Hepatocyte (in vitro differentiated cells): ENCODE measurements around the gene TCF4. TPM values are rescaled to one million over a fixed set of nuclear protein-coding genes. Genes with fewer than 3 reads are reported as not detected.

Source experiments
- DNase-seq: peaks from one replicate; pipeline ENCODE4 v3.0.0-alpha.2; 2016; ENCODE audit warnings: low spot score
- H2AFZ ChIP-seq: fragments of 200-600 bp; sonication (generic); 2 replicates; pipeline ENCODE4 v1.6.0; 2016; ENCODE audit warnings: antibody characterized with exemption, mild to moderate bottlenecking
- H3K27ac ChIP-seq: fragments of 200-600 bp; sonication (generic); 2 replicates; pipeline ENCODE4 v1.5.1; 2016; ENCODE audit warnings: mild to moderate bottlenecking
- H3K27me3 ChIP-seq: fragments of 200-600 bp; sonication (generic); 2 replicates; pipeline ENCODE4 v1.6.1; 2016
- H3K36me3 ChIP-seq: fragments of 200-600 bp; sonication (generic); replicated peaks from 2 replicates; pipeline ENCODE4 v1.5.1; 2016; ENCODE audit warnings: low read depth; ENCODE audit not compliant: insufficient read depth
- H3K4me1 ChIP-seq: fragments of 200-600 bp; sonication (generic); 2 replicates; pipeline ENCODE4 v1.5.1; 2016; ENCODE audit warnings: mild to moderate bottlenecking, moderate library complexity; ENCODE audit not compliant: insufficient read depth
- H3K4me2 ChIP-seq: fragments of 200-600 bp; sonication (generic); 2 replicates; pipeline ENCODE4 v1.6.0; 2016
- H3K4me3 ChIP-seq: fragments of 200-600 bp; sonication (generic); 2 replicates; pipeline ENCODE4 v1.5.1; 2016; ENCODE audit warnings: mild to moderate bottlenecking
- H3K79me2 ChIP-seq: fragments of 200-600 bp; sonication (generic); 2 replicates; pipeline ENCODE4 v1.6.0; 2017; ENCODE audit warnings: mild to moderate bottlenecking
- H3K9me2 ChIP-seq: fragments of 200-600 bp; sonication (generic); replicated peaks from 2 replicates; pipeline ENCODE4 v1.6.0; 2017; ENCODE audit warnings: mild to moderate bottlenecking; ENCODE audit not compliant: insufficient read depth
- H3K9me3 ChIP-seq: fragments of 200-600 bp; sonication (generic); 2 replicates; pipeline ENCODE4 v1.5.1; 2016; ENCODE audit warnings: low read depth, mild to moderate bottlenecking
- H4K20me1 ChIP-seq: fragments of 200-600 bp; sonication (generic); 2 replicates; pipeline ENCODE4 v1.6.0; 2016; ENCODE audit warnings: mild to moderate bottlenecking; ENCODE audit not compliant: insufficient read depth, poor library complexity, severe bottlenecking
- EZH2 ChIP-seq: fragments of 200-600 bp; sonication (generic); IDR thresholded peaks from 2 replicates; pipeline ENCODE4 v1.6.1; 2016; ENCODE audit warnings: antibody characterized with exemption, mild to moderate bottlenecking, borderline replicate concordance
- EZH2phosphoT487 ChIP-seq: fragments of 200-600 bp; sonication (generic); IDR thresholded peaks from one replicate; pipeline ENCODE4 v1.6.1; 2018; ENCODE audit warnings: antibody characterized with exemption, mild to moderate bottlenecking, low read depth, moderate library complexity; ENCODE audit not compliant: unreplicated experiment, severe bottlenecking
- WGBS: methylation state at CpG from one replicate; pipeline ENCODE4 v1.1.6; 2016; ENCODE audit warnings: low lambda C conversion rate; ENCODE audit errors: missing lambda C conversion rate; 5-methylcytosine and 5-hydroxymethylcytosine counted together
- polyA plus RNA-seq: library from polyadenylated mRNA; unstranded; fragments of >200 nt; fragmentation: Nextera tagmentation; extraction: Ambion mirVana; gene quantifications from 2 replicates; pipeline ENCODE4 v1.2.1, GENCODE V29; 2016
- total RNA-seq: library from RNA; depleted of rRNA; stranded (reverse); fragments of >200 nt; gene quantifications from 2 replicates; pipeline ENCODE4 v1.2.3, GENCODE V29; 2014
- TF ChIP-seq, protein P1 (sequence below): fragments of 200-600 bp; sonication (generic); IDR thresholded peaks from 2 replicates; pipeline ENCODE4 v1.5.1; 2016; ENCODE audit warnings: antibody characterized with exemption, mild to moderate bottlenecking; ENCODE audit not compliant: poor library complexity

The TCF4 gene
- total and polyA plus RNA-seq, 2 experiments from 2014 or later: 40.5 to 65.2 TPM

DNA sequence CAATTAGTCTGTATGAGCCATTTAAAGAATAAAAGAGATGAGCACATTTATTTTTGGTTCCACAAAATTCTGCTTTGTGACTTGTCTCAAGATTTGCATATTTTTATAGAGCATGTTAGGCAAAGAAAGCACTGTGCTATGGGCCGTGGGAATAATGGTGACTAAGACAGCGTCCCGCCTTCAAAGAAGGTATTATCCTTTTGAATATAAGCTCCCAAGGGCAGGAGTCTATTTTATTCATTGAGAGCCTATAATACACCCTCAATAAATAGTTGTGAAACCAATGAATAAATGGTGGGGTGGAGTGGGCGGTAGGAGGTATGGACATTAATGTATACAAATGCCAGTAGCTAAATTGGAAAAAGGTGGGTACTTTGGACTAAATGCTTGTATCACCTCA lies 20.5 kb upstream of the TCF4 start:
- Histone ChIP-seq H3K4me1 (no peaks in the 10 kb centered on the region), H3K4me3 (no peak overlapping the region), H3K79me2 (no peaks in the 10 kb centered on the region), H2AFZ (no peak overlapping the region), H3K27ac (no peak overlapping the region), H3K4me2 (no peak overlapping the region), H3K36me3 (no peaks in the 10 kb centered on the region), H4K20me1 (no peaks in the 10 kb centered on the region), H3K27me3 (no peaks in the 10 kb centered on the region), H3K9me3 (no peaks in the 10 kb centered on the region), H3K9me2 (no peaks in the 10 kb centered on the region)
- TF ChIP-seq, protein P1, sequence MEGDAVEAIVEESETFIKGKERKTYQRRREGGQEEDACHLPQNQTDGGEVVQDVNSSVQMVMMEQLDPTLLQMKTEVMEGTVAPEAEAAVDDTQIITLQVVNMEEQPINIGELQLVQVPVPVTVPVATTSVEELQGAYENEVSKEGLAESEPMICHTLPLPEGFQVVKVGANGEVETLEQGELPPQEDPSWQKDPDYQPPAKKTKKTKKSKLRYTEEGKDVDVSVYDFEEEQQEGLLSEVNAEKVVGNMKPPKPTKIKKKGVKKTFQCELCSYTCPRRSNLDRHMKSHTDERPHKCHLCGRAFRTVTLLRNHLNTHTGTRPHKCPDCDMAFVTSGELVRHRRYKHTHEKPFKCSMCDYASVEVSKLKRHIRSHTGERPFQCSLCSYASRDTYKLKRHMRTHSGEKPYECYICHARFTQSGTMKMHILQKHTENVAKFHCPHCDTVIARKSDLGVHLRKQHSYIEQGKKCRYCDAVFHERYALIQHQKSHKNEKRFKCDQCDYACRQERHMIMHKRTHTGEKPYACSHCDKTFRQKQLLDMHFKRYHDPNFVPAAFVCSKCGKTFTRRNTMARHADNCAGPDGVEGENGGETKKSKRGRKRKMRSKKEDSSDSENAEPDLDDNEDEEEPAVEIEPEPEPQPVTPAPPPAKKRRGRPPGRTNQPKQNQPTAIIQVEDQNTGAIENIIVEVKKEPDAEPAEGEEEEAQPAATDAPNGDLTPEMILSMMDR: no peak
- TF ChIP-seq EZH2phosphoT487: no peak
- TF ChIP-seq EZH2: no peak
- 93% methylated on average over 4 of the region's 4 CpGs for WGBS
- DNase-seq: no peak

- Histone ChIP-seq H3K4me1 (no peaks in the 10 kb centered on the region), H3K27ac (no peak overlapping the region), H2AFZ (no peak overlapping the region), H3K27me3 (no peaks in the 10 kb centered on the region), H3K9me3 (no peaks in the 10 kb centered on the region), H3K4me3 (no peak overlapping the region), H3K9me2 (no peaks in the 10 kb centered on the region), H3K36me3 (no peaks in the 10 kb centered on the region), H3K4me2 (no peak overlapping the region), H3K79me2 (no peaks in the 10 kb centered on the region), H4K20me1 (no peaks in the 10 kb centered on the region)
- no peak for TF ChIP-seq EZH2phosphoT487
- TF ChIP-seq EZH2: no peak
- TF ChIP-seq, protein P1: no peak
- WGBS: 54% methylated on average over 2 of the region's 2 CpGs
- no peak for DNase-seq
Observed at GRCh38 chr18:55607773-55608172, 19.8 kb upstream of the TCF4 start.

DNA sequence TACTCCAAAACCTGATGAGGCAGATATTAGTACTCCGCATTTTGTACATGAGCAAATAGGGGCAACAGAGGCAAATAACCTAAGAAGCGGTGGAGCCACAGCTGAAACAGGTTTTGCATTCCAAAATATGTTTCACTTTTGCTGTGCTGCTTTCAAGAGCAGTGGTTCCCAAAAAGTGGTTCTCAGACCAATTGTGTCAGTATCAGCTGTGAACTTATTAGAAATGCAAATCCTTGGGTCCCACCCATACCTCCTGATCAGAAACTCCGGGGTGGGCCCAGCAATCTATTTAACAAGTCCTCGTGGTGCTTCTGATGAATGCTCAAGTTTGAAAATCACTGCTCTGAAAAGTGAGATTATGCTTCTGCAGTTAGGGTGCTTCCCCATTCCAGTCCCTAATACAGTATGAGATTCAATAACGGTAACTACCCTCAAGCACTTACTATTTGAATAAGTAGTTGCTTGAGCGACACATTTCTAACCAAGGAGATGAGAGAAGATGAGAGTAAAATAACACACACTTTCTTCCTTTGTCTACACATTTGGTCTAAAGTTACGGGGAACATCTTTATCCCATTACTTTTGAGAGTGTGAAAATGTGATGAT lies 17.8 kb upstream of the TCF4 start:
- no peaks in the 10 kb centered on the region for H3K27me3 ChIP-seq
- no peaks in the 10 kb centered on the region for H4K20me1 ChIP-seq
- H3K4me1 ChIP-seq: no peaks in the 10 kb centered on the region
- H3K27ac ChIP-seq: no peak overlapping the region
- H3K79me2 ChIP-seq: no peaks in the 10 kb centered on the region
- DNase-seq: no peak
- H3K9me2 ChIP-seq: no peaks in the 10 kb centered on the region
- TF ChIP-seq, protein P1: no peak
- TF ChIP-seq EZH2phosphoT487 (no peak), EZH2 (no peak)
- H3K4me2 ChIP-seq: no peak overlapping the region
- WGBS: 78% methylated on average over 7 of the region's 7 CpGs
- no peaks in the 10 kb centered on the region for H3K9me3 ChIP-seq
- H3K36me3 ChIP-seq: no peaks in the 10 kb centered on the region
- no peak overlapping the region for H2AFZ ChIP-seq
- H3K4me3 ChIP-seq: no peak overlapping the region

- H3K4me3 ChIP-seq: no peak overlapping the region
- H3K9me3 ChIP-seq: no peaks in the 10 kb centered on the region
- TF ChIP-seq EZH2phosphoT487 (no peak), EZH2 (no peak)
- TF ChIP-seq, protein P1: no peak
- H3K27ac ChIP-seq: no peak overlapping the region
- no peaks in the 10 kb centered on the region for H3K36me3 ChIP-seq
- WGBS: 95% methylated on average over 5 of the region's 5 CpGs
- no peaks in the 10 kb centered on the region for H3K4me1 ChIP-seq
- H2AFZ ChIP-seq: no peak overlapping the region
- no peaks in the 10 kb centered on the region for H3K79me2 ChIP-seq
- DNase-seq: no peak
- no peaks in the 10 kb centered on the region for H4K20me1 ChIP-seq
- H3K27me3 ChIP-seq: no peaks in the 10 kb centered on the region
- H3K9me2 ChIP-seq: no peaks in the 10 kb centered on the region
- H3K4me2 ChIP-seq: no peak overlapping the region
Observed at GRCh38 chr18:55603775-55604174, 15.8 kb upstream of the TCF4 start.
